ENCODE measurements around the gene SLC39A5. TPM values are rescaled to one million over a fixed set of nuclear protein-coding genes. Genes with fewer than 3 reads are reported as not detected.
"Not testable (repeated sequence)": the region's sequence is repeated elsewhere in the genome, so short reads cannot be mapped to it uniquely, and the experiment has no call there.

The SLC39A5 gene
- total RNA-seq, 1 experiment from 2014 or later: not detected

GRCh38 chr12:56193025-56193578, 36.7 kb upstream of the SLC39A5 start:
- no peak overlapping the region for H4K91ac ChIP-seq (ENCODE audit: insufficient read length, low read depth, low read length)
- H2AFZ ChIP-seq (ENCODE audit: low read length): no peak overlapping the region
- H3K27me3 ChIP-seq (ENCODE audit: insufficient read depth, low read length): no peaks in the 10 kb centered on the region
- peaks cover 4% of the 10 kb centered on the region; the same call in 1 of the 2 replicates for H3K79me2 ChIP-seq (ENCODE audit: insufficient read depth, low read length)
- no peak overlapping the region for H2AK5ac ChIP-seq (ENCODE audit: insufficient read length, low read length)
- no peak overlapping the region for H2BK5ac ChIP-seq (ENCODE audit: insufficient read length, low read length)
- peaks cover 11% of the 10 kb centered on the region for H3K23me2 ChIP-seq (ENCODE audit: insufficient read length, low read depth, low read length, poor library complexity, severe bottlenecking)
- H2BK120ac ChIP-seq (ENCODE audit: low read depth, low read length, poor library complexity, severe bottlenecking): no peak overlapping the region
- H4K5ac ChIP-seq (ENCODE audit: insufficient read length, low read depth, low read length): no peak overlapping the region
- peak; percentile 56 for DNase-seq
- no peak overlapping the region for H3K9ac ChIP-seq (ENCODE audit: extremely low read depth, insufficient read length, low read length)
- H4K20me1 ChIP-seq (ENCODE audit: control insufficient read depth, insufficient read depth, insufficient read length): no peaks in the 10 kb centered on the region
- H3T11ph ChIP-seq (ENCODE audit: low read length): no peak overlapping the region
- no CpG with 5 or more reads among the region's 1 CpG for WGBS (ENCODE audit: extremely low coverage, insufficient read length, low lambda C conversion rate)
- H3K56ac ChIP-seq (ENCODE audit: insufficient read length, low read depth, low read length): no peak overlapping the region
- no peak overlapping the region for H3K14ac ChIP-seq (ENCODE audit: insufficient read depth, low read length)
- Mint-ChIP-seq H3K4me1 (peaks cover 17 to 22% of the 10 kb centered on the region in 2 experiments), H3K4me3 (no peak overlapping the region; a peak in 2 of 5 replicates), H3K27ac (peak overlapping the region in 2 of 3 experiments; percentile 49 to 84; a peak in 5 of 7 replicates), H3K27me3 (ENCODE audit: low read depth) (peaks cover 3% of the 10 kb centered on the region; the same call in 1 of the 2 replicates), H3K9me3 (0 out of 5 replicates have a peak, but pooled peaks cover 0 to 3% of the 10 kb centered on the region in 2 experiments), H3K36me3 (ENCODE audit: insufficient read depth in 1 of 3, low read depth in 3 of 3) (peaks cover 13 to 15% (median 13%) of the 10 kb centered on the region in 3 experiments; a peak in 6 of 7 replicates)
- peaks cover 3% of the 10 kb centered on the region for H3K79me1 ChIP-seq (ENCODE audit: insufficient read depth, low read depth, low read length, poor library complexity, severe bottlenecking)
- H2BK20ac ChIP-seq (ENCODE audit: low read depth, low read length, poor library complexity, severe bottlenecking): no peak overlapping the region
- no peak overlapping the region for H4K8ac ChIP-seq (replicated peaks; ENCODE audit: insufficient read length, low read depth, low read length)
- no peak overlapping the region for H3K18ac ChIP-seq (ENCODE audit: insufficient read length, low read depth, low read length)
- TF ChIP-seq CTCF (conservative IDR thresholded peaks at IDR 0.05): peak; percentile 89
- H3K4ac ChIP-seq (ENCODE audit: low read depth, low read length): no peak overlapping the region
- no peak overlapping the region for H3K23ac ChIP-seq (ENCODE audit: insufficient read length, low read depth, low read length)
- no peak overlapping the region for H2BK15ac ChIP-seq (ENCODE audit: low read depth, low read length)
- H3K4me2 ChIP-seq (ENCODE audit: insufficient read depth, insufficient read length, low read length): no peak overlapping the region
- H3K27ac ChIP-seq (ENCODE audit: insufficient read length, low read depth, low read length): no peak overlapping the region
- peaks cover 5% of the 10 kb centered on the region for H3K4me1 ChIP-seq (ENCODE audit: insufficient read depth, low read length)
- no peak overlapping the region for H2BK12ac ChIP-seq (ENCODE audit: insufficient read length, low read depth, low read length)
- no peaks in the 10 kb centered on the region for H3K9me3 ChIP-seq (ENCODE audit: control insufficient read depth, low read depth, low read length)

GRCh38 chr12:56196818-56197550, 32.9 kb upstream of the SLC39A5 start:
- H3K4me2 ChIP-seq (ENCODE audit: insufficient read depth, insufficient read length, low read length); H2BK20ac ChIP-seq (ENCODE audit: low read depth, low read length, poor library complexity, severe bottlenecking); H2AFZ ChIP-seq (ENCODE audit: low read length); H3K4ac ChIP-seq (ENCODE audit: low read depth, low read length); DNase-seq; H4K8ac ChIP-seq (replicated peaks; ENCODE audit: insufficient read length, low read depth, low read length); H3K9me3 Mint-ChIP-seq; H3K79me1 ChIP-seq (ENCODE audit: insufficient read depth, low read depth, low read length, poor library complexity, severe bottlenecking); H3K56ac ChIP-seq (ENCODE audit: insufficient read length, low read depth, low read length); H3K23ac ChIP-seq (ENCODE audit: insufficient read length, low read depth, low read length); H3K18ac ChIP-seq (ENCODE audit: insufficient read length, low read depth, low read length); H3K9me3 ChIP-seq (ENCODE audit: control insufficient read depth, low read depth, low read length); H2BK5ac ChIP-seq (ENCODE audit: insufficient read length, low read length); H3K27me3 Mint-ChIP-seq (ENCODE audit: low read depth); H3K23me2 ChIP-seq (ENCODE audit: insufficient read length, low read depth, low read length, poor library complexity, severe bottlenecking); H3K14ac ChIP-seq (ENCODE audit: insufficient read depth, low read length); H3K27me3 ChIP-seq (ENCODE audit: insufficient read depth, low read length); H3K9ac ChIP-seq (ENCODE audit: extremely low read depth, insufficient read length, low read length); H4K5ac ChIP-seq (ENCODE audit: insufficient read length, low read depth, low read length); H2BK120ac ChIP-seq (ENCODE audit: low read depth, low read length, poor library complexity, severe bottlenecking); H2AK5ac ChIP-seq (ENCODE audit: insufficient read length, low read length); H2BK15ac ChIP-seq (ENCODE audit: low read depth, low read length); H3K27ac ChIP-seq (ENCODE audit: insufficient read length, low read depth, low read length); H4K20me1 ChIP-seq (ENCODE audit: control insufficient read depth, insufficient read depth, insufficient read length); H3T11ph ChIP-seq (ENCODE audit: low read length); H3K79me2 ChIP-seq (ENCODE audit: insufficient read depth, low read length); H3K4me1 ChIP-seq (ENCODE audit: insufficient read depth, low read length); H2BK12ac ChIP-seq (ENCODE audit: insufficient read length, low read depth, low read length); H3K4me3 Mint-ChIP-seq; H4K91ac ChIP-seq (ENCODE audit: insufficient read length, low read depth, low read length): not testable (repeated sequence)
- WGBS (ENCODE audit: extremely low coverage, insufficient read length, low lambda C conversion rate): no CpG with 5 or more reads among the region's 11 CpGs
- peaks cover 10 to 21% of the 10 kb centered on the region in 2 experiments for H3K4me1 Mint-ChIP-seq
- H3K36me3 Mint-ChIP-seq (ENCODE audit: insufficient read depth in 1 of 3, low read depth in 3 of 3): peaks cover 9 to 13% (median 11%) of the 10 kb centered on the region in 3 experiments; a peak in 4 of 7 replicates
- peak overlapping the region in 1 of 3 experiments; percentile 8; a peak in 2 of 7 replicates for H3K27ac Mint-ChIP-seq

All from H9 (cell line).